GM18511 (cell line): ENCODE data around the gene PKN2.
"Not testable (repeated sequence)": the region's sequence is repeated elsewhere in the genome, so short reads cannot be mapped to it uniquely, and the experiment has no call there.

Experiments
- ATAC-seq: cut with Tn5 transposase; IDR thresholded peaks from one replicate; pipeline ENCODE4 v1.9.1; 2021; ENCODE audit warnings: mild to moderate bottlenecking, moderate library complexity; ENCODE audit not compliant: unreplicated experiment

PKN2 gene

DNA sequence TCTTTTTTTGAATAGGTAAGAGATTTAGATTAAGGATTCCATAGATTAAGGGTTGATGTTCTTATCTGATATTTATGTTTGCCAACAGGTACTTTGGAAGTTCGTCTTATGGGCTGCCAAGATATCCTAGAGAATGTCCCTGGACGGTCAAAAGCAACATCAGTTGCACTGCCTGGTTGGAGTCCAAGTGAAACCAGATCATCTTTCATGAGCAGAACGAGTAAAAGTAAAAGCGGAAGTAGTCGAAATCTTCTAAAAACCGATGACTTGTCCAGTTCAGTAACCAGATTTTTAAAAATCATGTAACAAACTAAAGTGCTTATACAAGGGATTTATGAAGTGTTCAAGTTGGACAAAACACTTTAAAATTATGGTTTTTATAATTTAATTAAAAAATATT is 100.5 kb downstream of the PKN2 start:
- no peak for ATAC-seq

DNA sequence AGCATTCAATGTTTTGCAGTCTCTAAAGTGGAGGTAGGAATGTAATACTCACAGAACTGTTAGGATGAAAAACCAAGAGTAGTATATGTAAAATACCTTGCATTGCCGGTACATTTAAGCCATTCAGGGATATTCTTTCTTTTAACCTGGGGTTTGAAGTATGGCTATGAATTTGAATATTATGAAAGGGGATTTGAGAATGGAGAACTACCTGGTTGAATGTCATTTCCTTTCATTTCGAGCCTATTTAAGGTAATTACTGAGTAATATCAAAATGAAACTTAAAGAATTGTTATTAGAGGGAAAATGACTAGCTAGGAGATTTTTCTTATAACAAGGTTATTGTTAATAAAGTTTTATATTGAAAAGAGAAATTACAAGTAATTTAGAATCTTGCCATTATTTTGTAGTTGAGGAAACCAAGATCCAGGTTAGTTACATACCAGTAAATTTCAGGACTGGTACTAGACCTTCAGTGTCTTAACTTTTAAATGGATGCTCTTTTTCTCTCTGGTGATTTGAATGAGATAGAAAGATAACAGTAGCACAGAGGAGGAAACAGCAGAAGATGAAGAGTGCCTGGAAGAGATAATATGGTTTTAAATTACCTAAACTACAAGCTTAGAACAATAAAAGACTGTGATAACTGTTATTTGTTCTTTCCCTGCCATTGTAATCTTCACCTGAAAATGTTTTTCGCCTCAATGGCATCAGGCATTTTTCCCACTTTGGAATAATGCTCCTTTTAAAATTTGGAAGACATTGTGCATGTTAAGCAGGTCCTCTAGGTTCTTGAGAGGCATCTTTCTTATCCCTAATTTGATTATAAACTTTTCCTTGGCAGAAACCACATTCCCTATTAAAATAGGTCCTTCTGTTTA is 103.2 kb downstream of the PKN2 start:
- ATAC-seq = no peak

DNA sequence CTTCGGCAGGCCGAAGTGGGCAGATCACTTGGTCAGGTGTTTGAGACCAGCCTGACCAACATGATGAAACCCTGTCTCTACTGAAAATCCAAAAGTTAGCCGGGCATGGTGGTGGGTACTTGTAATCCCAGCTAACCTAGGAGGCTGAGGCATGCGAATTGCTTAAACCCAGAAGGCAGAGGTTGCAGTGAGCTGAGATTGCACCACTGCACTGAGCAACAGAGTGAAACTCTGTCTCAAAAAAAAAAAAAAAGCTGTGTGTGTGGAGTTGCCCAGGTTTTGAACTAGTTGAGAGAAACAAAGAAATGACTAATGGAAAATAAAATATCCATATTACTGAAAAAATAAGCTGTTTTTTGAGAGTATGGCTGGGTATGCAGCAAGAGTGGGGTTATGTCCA is 107.1 kb downstream of the PKN2 start:
- ATAC-seq = no peak

DNA sequence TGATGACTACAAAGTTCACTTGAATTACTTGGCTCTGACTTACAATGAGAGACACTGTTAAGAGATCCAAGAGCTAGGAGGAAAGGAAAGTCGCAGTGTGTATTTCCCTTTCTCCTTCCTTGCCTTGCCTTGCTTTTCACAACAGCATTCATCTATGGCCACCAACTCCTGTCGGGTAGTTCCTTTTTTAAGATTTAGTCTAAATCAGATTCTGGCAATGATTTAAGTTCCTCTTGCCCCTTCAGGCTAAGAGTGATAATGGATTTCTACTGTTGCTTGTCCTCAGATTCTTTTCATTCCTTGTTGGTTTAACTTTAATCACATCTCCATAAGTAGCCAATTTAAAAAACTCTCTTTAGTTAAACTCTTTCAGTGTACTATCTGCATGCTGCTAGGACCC is 115.4 kb downstream of the PKN2 start:
- no peak for ATAC-seq

DNA sequence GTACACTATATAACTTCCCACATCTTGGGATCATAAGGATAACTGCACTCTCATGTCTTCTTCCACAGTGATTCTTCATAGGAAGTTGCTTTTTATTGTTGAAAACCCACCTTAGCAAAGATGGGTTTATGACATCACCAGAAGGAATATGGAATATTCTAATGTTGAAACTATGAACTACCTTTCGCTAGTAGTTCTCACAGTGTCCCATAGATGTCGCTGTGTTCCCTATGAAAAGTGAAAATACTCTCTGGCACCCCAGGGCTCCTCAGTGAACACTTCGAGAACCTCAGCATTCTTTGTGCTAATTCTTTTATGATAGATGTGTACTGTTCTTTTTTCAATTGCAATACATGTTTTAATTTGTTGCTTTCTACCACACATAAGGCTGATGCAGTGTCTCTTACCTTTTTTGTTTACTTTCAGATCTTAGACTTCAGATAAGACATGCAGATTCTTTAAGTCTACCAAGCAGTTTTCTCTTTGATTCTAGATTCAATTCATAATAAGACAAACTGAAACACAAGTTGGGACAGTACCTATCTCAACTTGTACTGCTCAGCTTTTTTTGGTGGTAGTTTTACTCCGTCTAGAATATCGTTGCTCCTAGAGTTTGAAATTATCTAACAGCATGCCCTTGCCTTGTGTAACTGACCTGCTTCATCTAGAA is 116.4 kb downstream of the PKN2 start:
- no peak for ATAC-seq

DNA sequence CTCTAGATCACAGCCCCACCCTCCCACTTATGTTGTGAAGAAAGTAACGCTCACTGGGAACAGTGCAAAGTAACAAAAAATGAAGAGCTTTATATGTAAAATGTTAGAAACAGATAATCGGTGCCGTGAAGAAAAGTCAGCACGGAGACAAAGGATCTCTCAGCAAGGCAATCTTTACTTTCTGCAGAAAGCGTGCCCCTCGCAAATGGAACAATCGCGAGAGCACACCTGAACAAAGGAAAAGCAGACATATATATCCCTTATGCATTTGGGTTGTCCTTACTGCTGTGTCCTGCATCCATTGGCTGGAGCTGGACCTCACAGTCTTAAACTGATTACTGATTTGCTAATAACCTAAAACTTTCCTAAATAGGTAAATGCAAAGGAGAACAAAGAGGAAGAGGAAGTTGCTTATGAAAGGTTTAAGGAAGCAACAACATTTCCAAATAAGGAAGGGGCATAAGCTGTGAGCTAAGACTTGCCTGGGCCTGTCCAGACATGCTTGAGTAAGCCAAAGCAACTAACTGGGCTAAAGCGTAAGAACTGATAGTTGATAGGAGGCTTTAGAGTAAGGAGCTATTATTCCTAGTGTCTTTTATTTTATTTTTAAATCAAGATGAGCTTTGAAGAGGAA is 117.6 kb downstream of the PKN2 start:
- no peak for ATAC-seq

DNA sequence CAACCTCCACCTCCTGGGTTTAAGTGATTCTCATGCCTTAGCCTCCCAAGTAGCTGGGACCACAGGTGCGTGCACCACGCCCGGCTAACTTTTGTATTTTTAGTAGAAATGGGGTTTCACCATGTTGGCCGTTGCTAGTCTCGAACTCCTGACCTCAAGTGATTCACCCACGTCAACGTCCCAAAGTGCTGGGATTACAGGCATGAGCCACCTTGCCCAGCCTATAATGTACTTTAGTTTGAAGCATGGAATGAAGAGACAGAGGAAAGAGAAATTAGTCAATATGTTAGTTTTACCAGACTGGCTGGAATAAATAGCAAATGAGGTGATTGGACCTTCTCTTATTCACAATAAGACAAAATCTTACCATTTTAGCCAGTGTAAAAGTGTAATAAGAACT is 118.3 kb downstream of the PKN2 start:
- ATAC-seq = no peak

DNA sequence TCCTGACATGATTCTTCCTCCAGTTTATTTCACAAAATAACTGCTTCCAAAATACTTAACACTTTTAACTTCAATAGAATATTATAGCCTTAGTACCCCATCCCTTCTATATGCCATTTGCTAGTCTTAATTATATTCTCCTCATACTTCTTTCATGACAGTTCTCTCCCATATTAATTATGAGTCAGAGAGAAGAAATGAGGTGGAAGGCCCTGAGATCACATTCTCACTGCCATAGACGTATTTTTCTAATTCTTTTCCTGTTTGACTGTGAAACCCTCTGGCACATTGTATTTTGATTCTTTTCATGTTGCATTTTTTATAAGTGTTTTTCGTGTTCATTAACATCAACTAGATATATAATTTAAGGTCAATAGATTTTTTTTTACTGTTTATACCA is 118.9 kb downstream of the PKN2 start:
- no peak for ATAC-seq

DNA sequence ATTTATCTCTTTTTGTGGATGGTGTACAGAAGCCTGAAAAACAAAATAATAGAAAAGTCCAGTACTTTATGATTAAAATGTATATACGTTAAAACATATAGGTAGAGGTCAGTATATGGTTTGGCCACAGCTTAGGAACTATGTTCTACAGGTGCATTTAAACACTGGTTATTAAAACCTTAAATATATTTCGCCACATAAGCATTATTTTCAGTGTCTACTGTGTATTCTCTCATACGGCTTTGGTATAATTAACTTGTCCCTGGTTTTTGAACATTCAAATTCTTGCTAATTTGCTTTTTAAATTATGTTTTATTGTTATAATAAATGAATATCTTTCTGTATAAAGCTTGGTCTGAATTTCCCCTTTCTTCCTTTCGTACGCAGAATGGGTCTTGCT is 119.4 kb downstream of the PKN2 start:
- no peak for ATAC-seq

DNA sequence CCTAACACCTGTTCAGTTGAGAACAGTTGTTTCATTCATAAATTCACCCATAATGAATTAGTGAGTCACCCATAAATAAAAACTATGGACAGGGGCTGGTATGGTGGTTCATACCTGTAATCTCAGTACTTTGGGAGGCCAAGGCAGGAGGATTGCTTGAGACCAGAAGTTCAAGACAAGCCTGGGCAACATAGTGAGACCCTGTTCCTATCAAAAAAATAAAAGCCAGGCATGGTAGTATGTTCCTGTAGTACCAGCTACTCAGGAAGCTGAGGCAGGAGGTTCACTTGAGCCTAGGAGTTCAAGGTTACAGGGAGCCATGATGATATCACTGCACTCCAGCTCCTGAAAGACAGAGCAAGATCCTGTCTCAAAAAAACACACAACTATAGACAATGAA is 128.3 kb downstream of the PKN2 start:
- ATAC-seq = no peak

DNA sequence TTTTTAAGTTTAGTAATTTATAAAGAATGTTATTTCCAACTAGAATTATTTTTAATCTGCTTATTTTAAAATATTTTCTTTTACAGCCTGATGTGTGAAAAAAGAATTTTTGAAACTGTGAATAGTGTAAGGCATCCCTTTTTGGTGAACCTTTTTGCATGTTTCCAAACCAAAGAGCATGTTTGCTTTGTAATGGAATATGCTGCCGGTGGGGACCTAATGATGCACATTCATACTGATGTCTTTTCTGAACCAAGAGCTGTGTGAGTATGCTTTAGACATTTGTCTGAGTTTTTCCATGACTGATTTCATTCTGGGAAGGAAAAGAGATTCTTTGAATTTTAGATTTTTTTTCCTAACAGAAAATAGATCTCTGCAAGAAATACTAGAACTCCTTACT is 129.4 kb downstream of the PKN2 start:
- ATAC-seq = no peak

DNA sequence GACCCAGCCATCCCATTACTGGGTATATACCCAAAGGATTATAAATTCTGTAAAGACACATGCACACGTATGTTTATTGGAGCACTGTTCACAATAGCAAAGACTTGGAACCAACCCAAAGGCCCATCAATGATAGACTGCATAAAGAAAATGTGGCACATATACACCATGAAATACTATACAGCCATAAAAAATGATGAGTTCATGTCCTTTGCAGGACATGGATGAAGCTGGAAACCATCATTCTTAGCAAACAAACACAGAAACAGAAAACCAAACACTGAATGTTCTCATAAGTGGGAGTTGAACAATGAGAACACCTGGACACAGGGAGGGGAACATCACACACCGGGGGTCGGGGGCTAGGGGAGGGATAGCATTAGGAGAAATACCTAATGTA is 135.6 kb downstream of the PKN2 start:
- not testable (repeated sequence) for ATAC-seq

DNA sequence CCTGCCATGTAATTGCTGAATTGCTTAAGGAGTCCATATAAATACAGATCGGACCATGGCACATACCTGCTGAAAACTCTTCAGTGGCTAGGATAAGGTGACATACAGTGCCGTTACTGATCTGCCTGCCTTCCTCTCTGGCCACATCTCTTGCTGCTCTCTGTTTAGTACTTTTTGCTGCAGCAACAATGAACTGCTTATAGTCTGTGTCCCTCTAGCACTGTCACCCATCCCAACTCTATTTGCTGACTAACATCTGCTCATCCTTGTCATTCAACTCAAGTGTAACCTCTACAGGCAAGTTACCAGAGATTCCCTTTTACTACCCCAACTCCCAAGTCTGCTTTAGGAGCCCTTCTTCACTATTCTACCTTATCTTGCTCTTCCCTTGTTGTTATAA is 141.6 kb downstream of the PKN2 start:
- no peak for ATAC-seq

DNA sequence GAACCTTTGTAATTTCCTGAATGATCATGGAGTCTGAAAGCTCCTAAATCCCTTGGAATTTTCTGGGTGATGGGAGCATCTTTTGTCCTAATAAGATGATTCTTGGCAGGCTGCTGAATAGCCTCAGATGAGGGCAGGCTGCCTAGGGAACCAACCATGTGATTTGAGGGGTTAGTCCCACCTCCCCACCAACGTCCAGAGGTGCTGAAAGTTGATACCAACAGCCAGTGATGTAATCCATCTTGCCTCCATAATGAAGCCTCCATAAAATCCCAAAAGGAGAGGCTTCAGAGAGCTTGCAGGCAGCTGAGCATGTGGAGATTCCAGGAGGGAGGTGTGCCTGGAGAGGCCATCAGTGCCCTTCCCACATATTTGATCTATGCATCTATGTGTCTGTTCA is 163.6 kb downstream of the PKN2 start:
- no peak for ATAC-seq

DNA sequence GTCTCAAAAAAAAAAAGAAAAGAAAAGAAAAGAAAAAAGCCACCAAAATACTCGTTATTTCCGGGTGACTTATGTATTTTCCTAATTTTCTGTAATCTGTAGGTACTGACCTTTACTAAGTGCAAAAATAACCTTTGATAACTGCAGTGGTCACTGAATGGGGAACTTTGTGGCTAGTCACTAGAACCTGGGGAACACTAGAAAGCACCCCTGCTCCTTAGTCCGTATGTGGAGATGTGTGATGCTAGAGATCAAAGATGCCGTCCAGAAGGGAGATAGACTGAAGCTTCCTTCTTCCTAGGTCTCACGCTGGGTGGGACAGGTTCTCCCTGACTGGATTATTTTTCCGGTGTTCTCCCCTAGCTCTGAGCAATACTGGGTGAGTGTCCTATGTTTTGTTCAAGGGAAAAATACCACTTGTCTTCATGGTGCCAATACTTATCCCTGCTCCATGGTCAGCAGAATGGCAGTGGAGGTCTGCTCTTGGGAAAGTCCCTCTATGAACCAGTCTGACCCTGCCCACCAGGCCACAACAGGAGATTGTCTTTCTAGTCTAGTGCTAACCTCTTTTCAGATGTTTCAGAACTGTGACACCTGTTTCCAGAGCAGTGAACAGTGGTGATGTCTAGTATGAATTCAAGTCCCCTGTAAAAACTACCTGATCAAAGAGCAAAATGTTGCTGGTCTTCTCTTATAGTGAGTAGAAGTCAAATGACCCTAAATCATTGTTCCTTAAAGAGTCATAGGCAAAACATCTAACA is 167.4 kb downstream of the PKN2 start:
- no peak for ATAC-seq

DNA sequence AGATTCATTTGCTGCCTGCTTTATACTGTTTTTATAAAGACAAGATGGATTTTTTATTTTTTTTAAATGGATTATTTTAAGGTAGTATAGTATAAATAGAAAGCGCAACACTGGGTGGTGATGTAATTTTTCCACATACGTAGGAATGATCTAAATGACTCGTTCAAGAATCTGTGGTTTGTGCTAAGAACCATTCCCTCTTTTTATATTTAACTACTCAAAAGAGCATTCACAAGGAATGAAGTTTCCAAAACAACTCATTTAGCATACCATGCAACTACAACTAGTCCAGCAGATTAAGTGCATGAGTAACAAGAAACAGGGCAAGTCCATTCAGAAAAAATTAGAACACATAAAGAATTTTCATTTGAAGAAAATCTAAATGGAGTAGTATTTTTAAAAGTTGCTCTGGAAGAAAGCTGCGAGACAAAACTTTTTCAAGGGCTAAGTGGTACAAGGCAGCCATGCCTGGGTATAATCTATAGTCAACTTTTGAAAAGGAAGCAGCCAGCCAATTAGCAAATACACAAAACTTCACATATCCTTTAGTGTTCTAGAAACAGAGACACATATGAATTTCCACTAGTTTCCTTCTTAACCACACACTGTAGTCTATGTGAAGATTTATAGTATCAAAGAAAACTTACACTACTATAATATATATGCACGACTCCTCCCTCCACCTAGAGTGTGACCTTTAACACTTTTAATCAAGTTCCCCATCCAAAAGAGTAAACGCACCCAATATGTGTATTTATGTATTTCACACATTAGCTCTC is 183.9 kb downstream of the PKN2 start:
- no peak for ATAC-seq

DNA sequence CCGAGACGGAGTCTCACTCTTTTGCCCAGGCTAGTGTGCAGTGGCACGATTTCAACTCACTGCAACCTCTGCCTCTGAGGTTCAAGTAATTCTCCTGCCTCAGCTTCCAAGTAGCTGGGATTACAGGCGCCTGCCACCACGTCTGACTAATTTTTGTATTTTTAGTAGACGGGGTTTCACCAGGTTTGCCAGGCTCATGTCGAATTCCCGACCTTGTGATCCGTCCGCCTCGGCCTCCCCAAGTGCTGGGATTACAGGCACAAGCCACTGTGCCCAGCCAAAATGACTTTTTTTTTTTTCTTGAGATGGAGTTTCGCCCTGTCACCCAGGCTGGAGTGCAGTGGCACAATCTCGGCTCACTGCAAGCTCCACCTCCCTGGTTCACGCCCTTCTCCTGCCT is 185.6 kb downstream of the PKN2 start:
- ATAC-seq = not testable (repeated sequence)

DNA sequence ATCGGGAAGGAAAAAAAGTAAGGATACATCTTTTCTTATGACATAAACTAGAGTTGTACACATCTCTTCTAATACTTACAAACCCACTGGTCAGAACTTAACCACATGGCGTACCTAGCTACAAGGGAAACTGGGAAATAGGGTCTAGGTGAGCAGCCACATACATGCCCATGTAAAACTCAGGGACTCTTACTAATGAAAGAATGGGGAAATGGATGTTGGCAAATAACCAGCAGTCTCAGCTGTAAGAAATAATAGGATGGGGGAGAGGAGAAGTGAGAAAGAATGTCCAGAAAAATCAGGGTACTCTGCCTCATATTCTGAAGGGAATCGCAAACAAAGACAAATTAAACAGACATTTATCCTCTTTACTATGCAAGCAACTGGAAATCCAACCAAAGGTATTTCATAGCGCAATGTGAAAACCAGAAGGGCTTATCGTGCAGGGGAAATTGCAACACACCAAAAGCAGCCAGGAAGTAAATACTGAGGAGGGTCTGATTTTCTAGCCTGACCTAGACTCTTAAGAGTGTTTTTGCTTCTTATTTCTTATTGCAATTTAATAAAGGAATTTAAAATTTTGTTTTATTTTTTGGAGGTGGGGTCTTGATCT is 189.8 kb downstream of the PKN2 start:
- no peak for ATAC-seq

DNA sequence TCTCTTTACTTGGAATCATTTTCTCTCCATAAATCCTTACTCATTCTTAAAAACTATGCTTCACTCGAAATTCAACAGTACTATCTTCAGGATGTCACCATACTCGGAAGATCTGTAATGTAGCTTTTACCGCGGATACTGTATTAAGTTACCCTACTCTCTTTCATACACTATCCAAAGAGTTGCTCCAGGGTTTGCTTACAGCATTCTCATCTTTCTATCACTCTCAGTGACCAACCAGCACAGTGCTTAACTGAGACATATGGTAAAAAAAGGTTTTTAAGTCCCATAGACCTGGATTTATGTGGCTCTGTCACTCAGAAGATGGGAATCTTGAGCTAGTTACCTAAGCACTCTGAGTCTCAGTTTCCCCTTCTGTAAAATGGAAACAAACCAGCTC is 191.5 kb downstream of the PKN2 start:
- no peak for ATAC-seq
